PFSK-1 (cell line): ENCODE results near the gene IFITM1.

ENCODE experiments used
- FOXP2 ChIP-seq: optimal IDR thresholded peaks from 2 replicates; pipeline ENCODE3; 2011; ENCODE audit warnings: borderline replicate concordance, control low read depth, inconsistent platforms; ENCODE audit not compliant: insufficient read depth; ENCODE audit errors: extremely low read length, extremely low read depth
- TAF1 ChIP-seq: IDR thresholded peaks from 2 replicates; pipeline ENCODE4 v1.6.1; 2012; ENCODE audit warnings: low read length, control low read depth, borderline replicate concordance; ENCODE audit not compliant: insufficient read depth

- TF ChIP-seq TAF1 (no peak), FOXP2 (no peak)
Measured at GRCh38 chr11:267491-267994, 46.3 kb upstream of the IFITM1 start.
